GM19240 (cell line): ENCODE data around the gene DCLK1.

Experiments used
- DNase-seq: peaks from one replicate; pipeline ENCODE4 v3.0.0; 2011; ENCODE audit warnings: low spot score; ENCODE audit not compliant: insufficient read length

DCLK1 gene

DNA sequence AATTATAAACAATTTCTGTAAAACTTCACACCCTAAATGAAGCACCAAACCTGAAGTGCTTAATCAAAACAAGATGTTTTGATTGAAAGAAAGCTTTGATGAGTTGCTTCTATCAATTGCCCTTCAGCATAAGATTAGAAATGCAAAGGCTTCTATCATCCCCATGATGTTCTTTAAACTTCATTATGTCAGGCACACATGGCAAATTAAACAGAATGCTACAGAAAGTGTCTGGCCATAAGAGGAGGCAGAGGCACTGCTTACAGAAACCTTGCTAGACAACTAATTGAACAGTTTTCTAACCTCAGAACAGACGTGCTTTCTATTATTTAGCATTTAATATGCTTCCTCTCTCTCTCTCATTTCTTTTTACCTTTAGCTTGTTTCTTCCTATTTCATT is 228.1 kb downstream of the DCLK1 start:
- DNase-seq = no peak

DNA sequence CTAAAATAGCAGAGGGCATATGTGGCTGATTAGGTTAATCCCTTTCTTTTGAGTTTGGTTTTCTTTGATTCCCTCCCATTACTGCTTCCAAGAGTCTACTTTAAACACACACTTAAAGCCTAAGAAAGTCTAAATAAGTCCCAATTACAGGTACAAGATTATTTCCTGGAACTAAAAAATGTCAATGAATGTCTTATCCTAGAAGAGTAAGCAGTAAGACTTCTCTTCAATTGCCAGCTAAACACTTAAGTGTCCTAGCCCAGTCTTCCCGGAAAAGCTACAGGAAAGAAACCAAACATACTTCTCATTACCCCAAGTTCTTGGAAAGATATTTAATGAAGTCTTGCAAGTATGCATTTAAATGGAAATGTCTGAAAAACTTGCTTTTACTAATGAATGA is 233.1 kb downstream of the DCLK1 start:
- DNase-seq = no peak

DNA sequence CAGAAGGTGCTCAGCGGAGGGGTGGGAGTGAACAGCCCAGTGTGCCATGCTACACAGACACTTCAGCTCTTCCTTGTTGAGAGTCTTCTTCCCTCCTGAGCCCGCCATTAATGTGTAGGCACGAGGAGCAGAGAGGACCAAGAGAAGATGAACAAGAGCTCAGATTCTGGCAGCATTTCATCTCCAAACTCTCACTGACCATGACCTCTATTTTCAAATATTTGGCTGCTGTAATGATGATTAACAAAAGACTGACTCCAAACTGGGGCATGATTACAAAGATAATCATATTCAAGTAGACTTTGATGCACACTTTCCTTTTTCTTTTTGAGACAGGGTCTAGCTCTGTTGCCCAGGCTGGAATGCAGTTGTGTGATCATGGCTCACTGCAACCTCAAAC is 236.5 kb downstream of the DCLK1 start:
- no peak for DNase-seq

DNA sequence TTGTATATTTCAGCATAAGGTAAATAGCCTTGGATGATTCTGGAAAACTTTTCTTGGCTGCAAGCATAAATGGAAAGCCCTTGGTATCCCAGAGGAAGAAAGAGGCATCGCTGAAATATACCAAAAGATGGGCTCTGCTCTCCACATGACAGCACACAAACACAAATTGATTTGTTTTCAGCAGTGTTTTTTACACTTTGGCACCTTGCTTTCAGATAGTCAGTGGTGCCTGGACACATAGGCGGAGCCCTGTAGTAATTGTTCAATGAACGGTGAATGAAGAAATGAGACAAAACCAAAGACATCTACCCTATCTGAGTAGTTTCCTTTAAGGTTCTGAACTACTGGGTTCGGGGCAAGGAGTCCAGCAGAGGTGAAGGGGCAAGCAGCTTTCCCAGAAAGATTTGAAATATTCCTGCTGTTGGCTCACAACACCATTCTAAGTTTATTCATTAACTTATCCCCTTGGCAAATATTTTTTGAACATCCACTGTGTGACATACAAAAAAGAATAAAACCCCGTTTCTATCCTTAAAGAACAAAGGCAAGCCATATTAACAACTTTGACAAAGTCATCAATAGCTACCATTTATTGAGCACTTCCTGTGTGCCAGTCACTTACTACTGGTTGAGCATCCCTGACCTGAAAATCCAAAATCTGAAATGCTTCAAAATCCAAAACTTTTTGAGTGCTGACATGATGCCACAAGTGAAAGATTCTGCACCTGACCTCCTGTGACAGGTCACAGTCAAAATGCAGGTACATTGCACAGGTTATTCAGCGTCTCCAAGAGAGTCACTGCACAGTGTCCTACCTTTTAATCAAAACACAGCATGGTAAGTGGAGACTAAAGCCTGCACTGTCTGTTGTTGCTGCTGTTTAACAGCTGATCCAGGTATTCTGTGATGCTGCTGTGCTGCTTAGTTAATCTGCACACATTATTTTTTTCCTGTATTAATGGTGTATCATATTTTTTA is 238.1 kb downstream of the DCLK1 start:
- no peak for DNase-seq

DNA sequence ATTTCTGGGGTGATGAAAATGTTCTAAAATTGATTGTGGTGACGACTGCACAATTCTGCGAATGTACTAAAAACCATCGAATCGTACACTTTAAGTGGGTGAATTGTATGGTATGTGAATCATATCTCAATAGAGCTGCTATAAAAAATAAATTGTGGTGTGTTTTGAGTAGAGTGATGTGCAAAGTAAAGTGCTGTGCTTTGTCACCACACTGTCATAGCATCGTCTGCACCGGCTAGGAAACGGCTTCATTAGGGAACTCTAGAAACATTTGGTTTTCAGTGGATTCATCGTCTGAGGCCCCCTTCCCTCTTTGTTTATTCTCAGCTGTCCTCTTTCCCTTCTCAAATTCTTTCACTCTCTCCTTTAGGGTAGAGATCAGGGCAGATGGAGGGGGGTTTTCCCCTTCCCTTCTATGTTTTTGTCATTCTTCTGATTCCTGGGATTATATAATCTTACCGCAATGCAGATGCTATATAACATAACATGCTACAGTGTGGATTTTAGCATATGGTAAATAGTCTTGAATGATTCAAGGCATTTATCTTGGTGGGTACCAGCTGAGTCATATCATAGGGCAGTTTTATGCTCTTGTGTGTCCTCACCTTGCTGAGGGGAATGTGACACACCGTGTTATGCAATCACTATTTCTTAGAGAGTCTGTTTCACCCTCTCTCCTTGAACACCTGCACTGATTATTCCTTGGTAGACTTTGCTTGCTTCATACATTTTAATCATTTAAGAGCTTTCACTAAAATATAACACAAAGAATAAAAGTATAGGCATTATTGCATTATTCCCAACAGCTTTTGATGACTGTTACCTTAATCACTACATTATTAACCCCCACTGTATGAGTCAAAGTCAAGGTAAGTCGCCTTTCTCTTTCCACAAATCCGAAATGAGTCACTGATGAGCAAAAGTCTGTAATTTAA is 239.4 kb downstream of the DCLK1 start:
- no peak for DNase-seq

DNA sequence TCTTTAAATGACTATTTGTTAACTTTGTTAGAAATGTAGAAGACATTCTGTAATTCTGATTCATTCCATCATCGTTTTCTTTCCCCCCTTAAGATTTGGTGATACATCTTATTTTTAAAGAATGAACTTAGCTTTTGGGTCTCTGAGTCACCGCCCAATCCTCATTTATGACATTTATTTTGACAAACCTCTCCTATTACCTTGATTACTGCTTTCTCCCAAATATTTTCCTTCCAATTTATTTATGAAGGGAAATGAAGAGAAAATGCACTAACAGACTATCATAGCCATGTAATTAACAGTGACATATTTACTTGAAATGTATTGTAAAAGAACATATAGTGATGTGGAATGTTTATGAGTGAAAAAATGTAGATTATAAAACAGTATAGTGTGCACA is 241.6 kb downstream of the DCLK1 start:
- no peak for DNase-seq

DNA sequence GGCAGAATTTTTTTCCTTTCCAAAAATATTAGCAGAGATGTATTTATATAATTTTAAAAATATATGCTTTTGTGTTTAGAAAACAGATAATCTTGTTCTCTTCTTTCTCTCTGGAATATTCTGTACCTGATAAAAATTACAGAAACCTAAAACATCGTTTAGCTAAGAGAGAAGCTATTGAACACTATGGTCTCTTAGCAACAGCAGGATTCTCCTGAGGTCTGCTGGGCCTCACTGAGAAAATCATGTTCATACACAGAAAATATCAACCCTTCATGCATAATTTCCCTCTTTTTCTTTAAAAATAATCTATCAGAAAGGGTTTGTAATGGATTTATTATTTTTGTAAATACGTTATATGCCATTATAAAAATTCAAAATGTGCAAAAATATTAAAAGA is 242.2 kb downstream of the DCLK1 start:
- no peak for DNase-seq

DNA sequence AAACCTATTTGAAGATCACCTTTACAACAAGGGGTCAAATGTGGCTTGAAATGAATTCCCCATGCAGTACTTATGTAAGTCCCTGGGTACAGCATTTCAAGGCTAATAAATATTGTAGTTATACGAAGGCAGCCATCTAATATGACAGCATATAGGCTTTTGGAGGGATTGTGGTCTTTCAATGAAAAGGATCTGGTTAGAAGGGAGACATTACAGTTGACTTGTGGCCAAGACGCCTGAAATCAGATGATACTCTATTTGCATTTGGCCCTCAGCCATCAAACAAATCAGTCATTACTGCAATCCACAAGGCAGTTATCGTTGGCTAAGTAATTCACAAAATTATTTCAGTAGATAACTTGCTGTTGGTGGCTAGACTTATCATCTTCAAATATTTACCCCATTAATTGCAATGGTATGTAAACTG is 242.7 kb downstream of the DCLK1 start:
- DNase-seq = no peak

DNA sequence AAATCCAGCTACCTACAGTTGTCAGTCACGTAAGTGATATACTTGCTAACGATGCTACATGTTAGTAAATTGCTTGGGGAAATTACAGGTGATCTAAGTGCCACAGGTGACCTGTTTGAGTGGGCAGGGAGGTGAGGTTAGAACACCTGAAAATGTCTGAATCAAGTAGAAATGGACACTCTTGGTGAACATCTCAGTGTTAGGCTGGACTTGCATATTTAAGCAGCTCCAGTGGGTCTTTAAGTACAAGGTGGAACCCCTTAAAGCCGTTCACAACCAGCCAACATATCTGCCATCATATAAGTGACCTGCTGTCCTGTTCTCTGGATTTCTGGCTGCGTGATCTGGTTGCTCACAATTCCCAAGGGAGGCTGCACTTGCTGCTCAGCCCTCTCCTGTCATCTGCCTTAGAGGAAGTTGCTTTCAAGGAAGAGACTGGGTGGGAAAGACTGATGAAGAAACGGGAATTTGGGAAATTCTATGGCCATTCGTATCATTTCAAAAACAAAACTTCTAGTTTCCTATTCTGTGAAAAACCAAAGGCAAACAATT is 244.0 kb downstream of the DCLK1 start:
- DNase-seq = no peak

DNA sequence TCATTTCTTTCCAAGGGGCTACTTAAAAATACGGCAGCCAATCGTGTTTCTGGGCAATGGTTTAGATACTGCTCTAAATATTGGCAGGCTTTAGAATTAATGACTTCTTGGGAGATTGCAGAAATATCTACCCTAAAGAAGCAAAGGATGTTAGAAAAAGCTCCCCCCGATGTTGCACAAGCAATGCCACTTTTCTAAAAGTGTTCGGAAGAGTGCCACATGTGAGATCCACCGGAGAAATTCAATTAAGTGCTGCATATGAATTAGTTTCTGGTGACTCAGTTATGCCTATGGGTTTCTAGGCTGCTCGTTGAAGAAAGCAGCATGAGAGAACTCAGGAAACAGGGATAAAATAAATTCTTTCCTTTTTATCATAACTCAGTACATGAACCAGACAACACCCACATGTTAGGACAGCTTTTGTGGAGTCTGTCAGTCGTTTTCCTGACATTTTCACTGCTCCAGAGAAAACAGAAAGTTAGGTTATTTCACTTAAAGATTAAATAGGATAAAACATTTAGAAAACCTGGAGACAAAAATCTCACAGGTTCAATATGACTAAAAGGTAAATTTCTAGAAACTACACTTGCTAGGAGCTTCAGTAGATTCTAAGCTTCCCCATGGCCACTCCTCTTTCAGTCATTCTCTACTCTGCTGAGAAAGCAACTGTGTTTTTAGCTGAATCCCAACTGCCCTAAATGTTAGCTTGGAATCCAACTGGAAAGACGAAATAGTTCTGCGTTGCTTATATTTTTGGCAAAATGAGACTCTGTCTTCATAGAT is 244.7 kb downstream of the DCLK1 start:
- DNase-seq = no peak

DNA sequence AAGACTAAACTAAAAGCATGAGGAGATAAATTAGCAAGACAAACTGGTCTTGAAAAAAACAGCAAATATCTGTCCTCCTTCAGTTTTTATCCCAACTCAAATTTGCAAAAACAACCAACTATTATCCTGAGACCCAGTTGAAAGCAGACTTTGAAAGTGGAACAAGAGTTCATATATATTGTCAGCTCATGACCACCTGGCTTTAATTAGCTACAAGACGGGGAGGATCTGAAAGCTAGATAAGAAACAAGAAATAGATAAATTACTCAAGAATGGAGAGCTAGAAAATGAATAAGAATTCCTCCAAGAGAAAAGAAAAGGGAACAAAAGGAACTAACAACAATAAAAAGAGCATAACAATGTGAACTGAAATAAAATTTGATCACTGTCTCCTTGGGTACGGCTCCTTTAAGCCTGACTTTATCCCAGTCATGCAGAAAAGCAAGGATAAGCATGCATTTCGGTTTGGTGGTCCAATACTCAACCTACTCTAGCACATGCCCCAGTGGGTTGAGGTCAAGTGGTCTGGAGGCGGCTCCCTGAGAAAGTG is 246.9 kb downstream of the DCLK1 start:
- no peak for DNase-seq

DNA sequence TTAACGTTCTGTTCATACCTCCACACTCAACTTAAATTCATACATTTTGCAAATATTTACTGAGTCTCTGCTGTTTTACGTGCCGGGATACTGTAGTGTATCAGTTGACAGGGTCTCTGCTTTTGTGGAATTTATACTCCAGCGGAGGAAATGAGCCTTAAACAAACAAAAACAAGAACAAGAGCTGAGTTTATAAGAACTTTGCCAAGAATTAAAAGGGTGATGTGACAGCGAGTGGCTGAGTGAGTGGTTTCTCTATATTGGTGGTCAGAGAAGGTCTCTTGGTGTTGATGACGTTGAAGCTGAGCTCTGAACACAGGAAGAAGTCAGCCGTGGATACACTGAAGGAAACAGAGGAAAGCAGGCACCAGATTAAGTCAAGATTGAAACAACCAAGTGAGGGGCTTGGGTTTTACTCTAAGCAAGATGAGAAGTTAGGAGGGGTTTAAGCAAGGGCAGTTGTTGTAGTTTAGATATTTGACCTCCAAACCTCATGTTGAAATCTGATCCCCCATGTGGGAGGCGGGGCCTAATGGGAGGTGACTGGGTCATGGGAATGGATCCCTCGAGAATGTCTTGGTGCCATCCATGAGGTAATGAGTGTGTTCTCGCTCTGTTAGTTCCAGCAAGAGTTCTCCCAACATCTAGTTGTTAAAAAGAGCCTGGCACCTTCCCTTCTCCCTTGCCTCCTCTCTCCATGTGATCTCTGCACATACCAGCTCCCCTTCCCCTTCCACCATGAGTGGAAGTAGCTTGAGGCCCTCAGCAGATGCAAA is 248.3 kb downstream of the DCLK1 start:
- DNase-seq = no peak

DNA sequence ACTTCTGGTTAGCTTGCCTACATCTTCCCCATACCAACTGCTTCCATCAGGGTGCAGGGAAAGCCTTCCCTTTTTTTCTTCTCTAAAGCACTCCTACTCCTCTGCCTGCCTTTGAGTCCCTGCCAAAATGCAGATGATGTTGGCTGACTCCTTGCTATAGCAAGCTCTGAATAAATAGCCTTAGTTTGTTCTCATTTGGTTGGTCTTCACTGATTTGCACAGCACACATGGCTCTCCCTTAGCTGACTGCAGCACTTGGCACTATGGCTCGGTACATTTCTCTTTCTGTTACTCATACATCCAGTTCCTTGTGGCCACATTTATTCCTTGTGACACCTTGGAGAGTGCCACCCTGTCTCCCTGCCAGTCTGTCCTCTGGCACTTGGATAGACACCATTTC is 249.8 kb downstream of the DCLK1 start:
- DNase-seq = no peak

DNA sequence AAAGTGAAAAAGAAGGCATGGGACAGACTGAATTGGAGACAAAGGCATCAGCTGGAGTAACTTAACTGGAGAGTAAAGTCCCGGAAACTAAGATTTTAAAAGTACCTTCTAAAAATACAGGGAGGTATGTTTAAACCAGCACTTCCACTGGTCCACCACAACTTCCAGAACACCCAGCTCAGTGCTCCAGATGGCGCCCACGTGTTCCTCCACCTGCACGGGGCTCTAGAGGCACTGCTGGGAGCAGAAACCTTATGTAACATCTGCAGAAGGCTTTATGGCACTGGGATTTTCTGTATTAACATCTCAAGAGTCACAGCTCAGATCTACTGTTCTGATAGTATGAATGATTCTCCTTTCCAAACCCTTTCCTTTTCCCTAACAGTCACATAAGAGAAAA is 252.1 kb downstream of the DCLK1 start:
- DNase-seq = no peak

DNA sequence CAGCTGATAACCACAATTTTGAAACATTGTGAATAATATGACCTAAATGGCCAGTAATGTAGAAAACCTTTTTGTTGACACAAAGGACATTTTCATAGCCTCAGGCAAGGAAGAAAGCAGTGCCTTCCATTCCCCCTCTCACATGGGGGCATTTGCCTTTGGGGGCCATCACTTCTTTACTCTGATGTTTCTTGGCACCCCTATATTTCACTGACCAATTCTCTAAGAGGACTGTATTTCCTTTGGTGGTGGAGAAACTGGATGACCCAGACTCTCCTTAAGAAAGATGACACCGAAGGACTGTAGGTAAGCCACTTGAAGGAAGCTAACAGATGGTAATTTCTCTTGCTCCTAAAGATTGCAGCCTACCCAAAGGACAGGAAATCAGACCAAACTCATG is 254.6 kb downstream of the DCLK1 start:
- no peak for DNase-seq

DNA sequence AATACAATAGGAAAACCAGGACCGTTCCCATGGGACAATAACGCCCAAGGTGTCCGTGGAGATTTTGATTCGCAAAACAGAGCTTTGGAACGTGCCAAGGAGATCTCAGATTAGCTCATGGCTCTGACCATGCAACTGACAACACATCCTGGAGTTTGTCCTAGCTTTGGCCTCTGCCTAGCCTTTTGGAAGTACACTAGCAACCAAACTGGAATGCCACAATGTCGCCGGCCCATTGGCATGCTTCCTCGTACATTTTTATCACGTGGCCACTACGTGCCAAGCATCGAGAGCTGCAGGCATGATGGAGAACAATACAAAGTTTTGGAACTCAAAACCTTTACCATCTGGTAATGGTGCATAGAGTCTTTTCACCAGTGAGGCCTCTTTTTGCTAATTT is 256.5 kb downstream of the DCLK1 start:
- DNase-seq = no peak

DNA sequence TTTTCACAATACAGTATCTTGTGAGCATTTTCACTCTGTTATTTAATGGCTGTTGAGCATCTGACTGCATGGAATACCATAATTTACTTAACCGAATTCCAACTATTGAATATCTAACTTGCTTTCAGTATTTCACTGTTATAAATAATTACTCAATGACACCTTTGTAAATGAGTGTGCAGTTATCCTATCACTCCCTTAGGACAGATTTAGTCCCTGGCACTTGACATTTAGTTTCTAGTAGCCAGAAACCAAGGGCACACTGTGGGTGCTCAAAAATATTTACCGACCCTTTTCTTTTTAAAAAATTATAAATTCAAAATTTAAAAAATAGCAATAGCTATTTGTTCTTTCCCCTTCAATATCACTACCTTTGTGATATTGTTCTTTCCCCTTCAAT is 258.8 kb downstream of the DCLK1 start:
- DNase-seq = no peak

DNA sequence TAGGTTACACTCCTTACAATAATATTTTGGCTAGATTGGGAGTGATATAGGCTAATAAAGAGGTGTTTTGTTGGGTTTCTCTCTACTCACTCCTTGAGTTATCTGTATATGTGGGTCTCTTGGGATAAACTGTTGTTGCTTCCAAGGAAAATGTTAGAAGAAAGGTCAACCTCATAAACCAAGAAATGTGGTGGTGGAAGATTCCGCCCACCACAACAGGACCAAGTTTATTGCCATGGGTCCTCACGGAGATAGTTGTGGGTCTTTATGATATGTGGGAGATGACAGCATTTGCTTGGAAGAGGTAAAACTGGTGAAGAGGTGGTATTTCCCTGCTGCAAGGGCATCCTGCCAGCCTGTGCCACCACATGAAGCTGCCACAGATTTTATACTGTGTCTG is 259.6 kb downstream of the DCLK1 start:
- no peak for DNase-seq

DNA sequence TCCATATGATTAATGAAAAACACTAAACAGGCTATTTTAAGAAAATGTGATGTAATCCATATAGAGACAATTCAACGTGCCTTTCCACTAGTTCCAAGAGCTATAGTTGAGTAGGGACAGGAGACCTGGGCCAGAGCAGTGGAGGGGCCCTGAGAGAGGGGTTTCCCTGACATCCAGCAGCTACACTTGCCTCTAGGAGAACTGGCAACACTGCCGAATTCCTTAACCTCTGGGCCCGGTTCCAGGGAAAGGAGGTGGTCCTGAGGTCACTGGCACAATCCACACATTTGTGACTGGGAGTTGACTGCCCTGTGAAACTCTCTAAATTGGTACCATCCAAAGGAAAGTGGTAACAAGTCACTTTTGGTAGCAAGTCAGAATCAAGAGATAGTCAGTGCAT is 264.4 kb downstream of the DCLK1 start:
- DNase-seq = no peak
